HEK293 (cell line): ENCODE measurements around the gene NPDC1.
A peak's percentile ranks its signal among the peaks of the same experiment; 100 is the strongest.

Experiments used
- AEBP2 ChIP-seq: fragments of 450-650 bp; formaldehyde crosslinking; IDR thresholded peaks from 2 replicates; pipeline ENCODE4 v1.5.1; 2016; ENCODE audit warnings: missing biosample characterization, missing genetic modification characterization, borderline replicate concordance
- BCL11A ChIP-seq: fragments of 450-650 bp; formaldehyde crosslinking; IDR thresholded peaks from 2 replicates; pipeline ENCODE4 v1.5.1; 2016; ENCODE audit warnings: low read depth, missing biosample characterization, missing genetic modification characterization
- BCL11B ChIP-seq: fragments of 450-650 bp; formaldehyde crosslinking; IDR thresholded peaks from 2 replicates; pipeline ENCODE4 v1.5.1; 2016; ENCODE audit warnings: low read depth, missing biosample characterization, missing genetic modification characterization
- EGR2 ChIP-seq: fragments of 450-650 bp; formaldehyde crosslinking; IDR thresholded peaks from 2 replicates; pipeline ENCODE4 v1.5.1; 2016; ENCODE audit warnings: low read depth, missing biosample characterization, missing genetic modification characterization
- GFI1B ChIP-seq: fragments of 450-650 bp; formaldehyde crosslinking; IDR thresholded peaks from 2 replicates; pipeline ENCODE4 v1.5.1; 2016; ENCODE audit warnings: missing biosample characterization, missing genetic modification characterization
- GLIS2 ChIP-seq: fragments of 450-650 bp; formaldehyde crosslinking; IDR thresholded peaks from 2 replicates; pipeline ENCODE4 v1.5.1; 2016; ENCODE audit warnings: missing biosample characterization, missing genetic modification characterization
- KLF10 ChIP-seq: fragments of 450-650 bp; IDR thresholded peaks from 2 replicates; pipeline ENCODE4 v1.5.1; 2018; ENCODE audit warnings: missing biosample characterization, mild to moderate bottlenecking, missing genetic modification characterization
- PRDM10 ChIP-seq: fragments of 450-650 bp; formaldehyde crosslinking; IDR thresholded peaks from 2 replicates; pipeline ENCODE4 v1.5.1; 2016; ENCODE audit warnings: missing biosample characterization, missing genetic modification characterization
- SP2 ChIP-seq: fragments of 450-650 bp; formaldehyde crosslinking; IDR thresholded peaks from 2 replicates; pipeline ENCODE4 v1.5.1; 2016; ENCODE audit warnings: missing biosample characterization, missing genetic modification characterization
- ZBTB17 ChIP-seq: fragments of 450-650 bp; formaldehyde crosslinking; IDR thresholded peaks from 2 replicates; pipeline ENCODE4 v1.5.1; 2016; ENCODE audit warnings: missing biosample characterization, missing genetic modification characterization
- ZBTB21 ChIP-seq: fragments of 450-650 bp; formaldehyde crosslinking; IDR thresholded peaks from 2 replicates; pipeline ENCODE4 v1.5.1; 2017; ENCODE audit warnings: missing biosample characterization, missing genetic modification characterization
- ZFP3 ChIP-seq: fragments of 450-650 bp; formaldehyde crosslinking; IDR thresholded peaks from 2 replicates; pipeline ENCODE4 v1.5.1; 2016; ENCODE audit warnings: low read depth, missing biosample characterization, missing genetic modification characterization
- ZNF146 ChIP-seq: fragments of 450-650 bp; formaldehyde crosslinking; IDR thresholded peaks from 2 replicates; pipeline ENCODE4 v1.5.1; 2016; ENCODE audit warnings: missing biosample characterization, missing genetic modification characterization
- ZNF169 ChIP-seq: fragments of 450-650 bp; formaldehyde crosslinking; IDR thresholded peaks from 2 replicates; pipeline ENCODE4 v1.5.1; 2016; ENCODE audit warnings: missing biosample characterization, missing genetic modification characterization
- ZNF2 ChIP-seq: fragments of 450-650 bp; formaldehyde crosslinking; IDR thresholded peaks from 2 replicates; pipeline ENCODE4 v1.5.1; 2016; ENCODE audit warnings: missing biosample characterization, missing genetic modification characterization
- ZNF214 ChIP-seq: fragments of 450-650 bp; formaldehyde crosslinking; IDR thresholded peaks from 2 replicates; pipeline ENCODE4 v1.5.1; 2017; ENCODE audit warnings: missing biosample characterization, mild to moderate bottlenecking, missing genetic modification characterization, borderline replicate concordance
- ZNF23 ChIP-seq: fragments of 450-650 bp; formaldehyde crosslinking; IDR thresholded peaks from 2 replicates; pipeline ENCODE4 v1.5.1; 2016; ENCODE audit warnings: missing biosample characterization, missing genetic modification characterization, borderline replicate concordance
- ZNF24 ChIP-seq: fragments of 450-650 bp; formaldehyde crosslinking; IDR thresholded peaks from 2 replicates; pipeline ENCODE4 v1.5.1; 2016; ENCODE audit warnings: missing biosample characterization, missing genetic modification characterization
- ZNF335 ChIP-seq: fragments of 450-650 bp; formaldehyde crosslinking; conservative IDR thresholded peaks from 2 replicates; pipeline ENCODE4 v1.5.1; 2016; ENCODE audit warnings: missing biosample characterization, missing genetic modification characterization
- ZNF404 ChIP-seq: fragments of 450-650 bp; formaldehyde crosslinking; IDR thresholded peaks from 2 replicates; pipeline ENCODE4 v1.5.1; 2017; ENCODE audit warnings: missing biosample characterization, missing genetic modification characterization
- ZNF513 ChIP-seq: fragments of 450-650 bp; IDR thresholded peaks from 2 replicates; pipeline ENCODE4 v1.5.1; 2018; ENCODE audit warnings: missing biosample characterization, missing genetic modification characterization
- ZNF518A ChIP-seq: fragments of 450-650 bp; formaldehyde crosslinking; conservative IDR thresholded peaks from 2 replicates; pipeline ENCODE4 v1.5.1; 2016; ENCODE audit warnings: low read depth, missing biosample characterization, missing genetic modification characterization
- ZNF610 ChIP-seq: fragments of 450-650 bp; formaldehyde crosslinking; IDR thresholded peaks from 2 replicates; pipeline ENCODE4 v1.5.1; 2016; ENCODE audit warnings: missing biosample characterization, missing genetic modification characterization, borderline replicate concordance
- ZNF623 ChIP-seq: fragments of 450-650 bp; formaldehyde crosslinking; IDR thresholded peaks from 2 replicates; pipeline ENCODE4 v1.5.1; 2016; ENCODE audit warnings: missing biosample characterization, missing genetic modification characterization
- ZNF76 ChIP-seq: fragments of 450-650 bp; formaldehyde crosslinking; IDR thresholded peaks from 2 replicates; pipeline ENCODE4; 2016; ENCODE audit warnings: low read depth, missing biosample characterization, missing genetic modification characterization, borderline replicate concordance
- ZNF837 ChIP-seq: fragments of 450-650 bp; formaldehyde crosslinking; IDR thresholded peaks from 2 replicates; pipeline ENCODE4 v1.5.1; 2016; ENCODE audit warnings: missing biosample characterization, missing genetic modification characterization
- ZSCAN30 ChIP-seq: fragments of 450-650 bp; IDR thresholded peaks from 2 replicates; pipeline ENCODE4 v1.5.1; 2018; ENCODE audit warnings: missing biosample characterization, mild to moderate bottlenecking, missing genetic modification characterization, moderate library complexity
- ZXDB ChIP-seq: fragments of 450-650 bp; formaldehyde crosslinking; IDR thresholded peaks from 2 replicates; pipeline ENCODE4 v1.5.1; 2016; ENCODE audit warnings: missing biosample characterization, missing genetic modification characterization

Gene NPDC1

GRCh38 chr9:137028263-137029057 is 17.5 kb downstream of the NPDC1 start (continued):
- TF ChIP-seq ZNF146 (tag by site-specific recombination) (0 out of 2 replicates have a peak, but pooled peaks have one; percentile 1), ZNF837 (tag by site-specific recombination) (no peak), ZNF214 (no peak), GLIS2 (tag by site-specific recombination) (peak; percentile 81), ZBTB21 (no peak), ZNF169 (tag by site-specific recombination) (no peak), BCL11B (tag by site-specific recombination) (peak; percentile 63; the same call in 1 of the 2 replicates), ZBTB17 (tag by site-specific recombination) (peak; percentile 77), PRDM10 (tag by site-specific recombination) (peak; percentile 61), ZSCAN30 (tag by site-specific recombination) (0 out of 2 replicates have a peak, but pooled peaks have one; percentile 26), ZXDB (tag by site-specific recombination) (peak; percentile 77), ZNF24 (no peak; the same call in 1 of the 2 replicates), ZNF2 (tag by site-specific recombination) (peak; percentile 48; the same call in 1 of the 2 replicates), ZNF23 (tag by site-specific recombination) (no peak), ZNF610 (tag by site-specific recombination) (0 out of 2 replicates have a peak, but pooled peaks have one; percentile 12), ZNF404 (no peak), GFI1B (tag by site-specific recombination) (no peak), ZNF518A (tag by site-specific recombination) (no peak), ZNF76 (0 out of 2 replicates have a peak, but pooled peaks have one; percentile 9), EGR2 (peak; percentile 41), ZNF335 (tag by site-specific recombination) (peak; percentile 94), ZNF513 (no peak), ZNF623 (tag by site-specific recombination) (peak; percentile 5; the same call in 1 of the 2 replicates), ZFP3 (tag by site-specific recombination) (no peak), SP2 (peak; percentile 44), BCL11A (peak; percentile 54; the same call in 1 of the 2 replicates), AEBP2 (tag by site-specific recombination) (no peak), KLF10 (0 out of 2 replicates have a peak, but pooled peaks have one; percentile 34)
